ENCODE data around the gene LPAR1.

The LPAR1 gene

DNA sequence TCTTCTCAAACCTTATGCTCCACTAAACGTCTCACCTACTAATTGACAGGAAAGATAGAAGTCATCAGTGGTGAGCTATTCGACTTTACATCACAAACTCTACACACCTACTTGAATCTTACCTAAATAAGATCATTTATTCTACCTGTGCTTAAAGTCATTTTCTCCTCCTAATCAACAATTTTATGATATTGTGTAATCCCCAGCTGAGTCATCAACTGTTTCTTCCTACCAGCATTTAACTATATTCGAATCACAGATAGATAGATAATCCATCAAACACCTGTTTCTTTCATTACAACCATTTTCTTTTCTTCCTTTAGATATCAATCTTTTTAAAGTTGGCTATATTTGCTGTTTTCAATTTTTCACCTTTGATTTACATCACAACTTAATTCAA, 181.5 kb downstream of the LPAR1 start:
- Histone ChIP-seq H3K27me3 (replicated peaks; ENCODE audit: insufficient read depth, low read length) (no peaks in the 10 kb centered on the region), H2AFZ (ENCODE audit: low read length) (no peak overlapping the region)

DNA sequence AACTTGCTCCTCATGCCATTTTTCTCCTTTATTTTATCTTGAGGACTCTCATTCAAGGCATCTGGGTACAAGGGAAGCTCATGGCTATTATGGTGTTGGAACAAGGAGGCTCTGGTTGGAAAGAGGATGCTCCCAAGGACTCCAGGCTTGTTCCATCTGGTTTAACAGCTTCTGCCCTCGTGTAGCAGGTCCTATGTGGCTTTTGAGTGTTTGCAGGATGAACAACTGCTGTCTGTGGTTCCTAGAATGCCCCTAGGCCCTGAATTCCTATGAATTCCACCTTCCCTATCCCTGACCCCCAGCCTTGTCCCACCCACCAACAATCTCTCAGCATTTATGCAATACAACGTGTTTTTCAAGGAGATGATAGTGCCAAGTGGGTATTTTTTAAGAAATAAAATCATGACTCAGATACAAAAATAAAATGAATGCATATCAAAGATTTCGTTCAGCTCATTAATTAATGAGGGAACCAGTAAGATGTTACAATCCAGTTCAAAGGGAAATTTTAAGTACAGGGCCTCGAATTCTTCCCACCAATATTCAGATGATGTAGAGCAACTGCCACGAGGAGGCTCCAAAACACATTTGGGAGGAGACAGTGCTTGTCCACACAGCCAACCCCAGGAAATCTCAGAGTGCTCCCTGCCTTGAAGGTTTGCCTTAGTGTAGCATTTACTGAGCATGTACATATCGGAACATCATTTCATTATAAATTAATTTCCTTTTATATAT, 187.7 kb downstream of the LPAR1 start:
- H3K4me3 ChIP-seq (ENCODE audit: low read length): no peak overlapping the region
- H3K27me3 ChIP-seq (replicated peaks; ENCODE audit: insufficient read depth, low read length): no peaks in the 10 kb centered on the region
- H3K9me2 ChIP-seq (replicated peaks; ENCODE audit: insufficient read depth, low read length): no peaks in the 10 kb centered on the region
- no peak overlapping the region for H3K4me2 ChIP-seq (ENCODE audit: low read depth, low read length)
- no peak for DNase-seq
- H3K9ac ChIP-seq (ENCODE audit: low read length): no peak overlapping the region
- TF ChIP-seq, protein P1, sequence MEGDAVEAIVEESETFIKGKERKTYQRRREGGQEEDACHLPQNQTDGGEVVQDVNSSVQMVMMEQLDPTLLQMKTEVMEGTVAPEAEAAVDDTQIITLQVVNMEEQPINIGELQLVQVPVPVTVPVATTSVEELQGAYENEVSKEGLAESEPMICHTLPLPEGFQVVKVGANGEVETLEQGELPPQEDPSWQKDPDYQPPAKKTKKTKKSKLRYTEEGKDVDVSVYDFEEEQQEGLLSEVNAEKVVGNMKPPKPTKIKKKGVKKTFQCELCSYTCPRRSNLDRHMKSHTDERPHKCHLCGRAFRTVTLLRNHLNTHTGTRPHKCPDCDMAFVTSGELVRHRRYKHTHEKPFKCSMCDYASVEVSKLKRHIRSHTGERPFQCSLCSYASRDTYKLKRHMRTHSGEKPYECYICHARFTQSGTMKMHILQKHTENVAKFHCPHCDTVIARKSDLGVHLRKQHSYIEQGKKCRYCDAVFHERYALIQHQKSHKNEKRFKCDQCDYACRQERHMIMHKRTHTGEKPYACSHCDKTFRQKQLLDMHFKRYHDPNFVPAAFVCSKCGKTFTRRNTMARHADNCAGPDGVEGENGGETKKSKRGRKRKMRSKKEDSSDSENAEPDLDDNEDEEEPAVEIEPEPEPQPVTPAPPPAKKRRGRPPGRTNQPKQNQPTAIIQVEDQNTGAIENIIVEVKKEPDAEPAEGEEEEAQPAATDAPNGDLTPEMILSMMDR (IDR thresholded peaks at IDR 0.05; ENCODE audit: low read length): no peak
- no peak for TF ChIP-seq EZH2 (optimal IDR thresholded peaks at IDR 0.05; ENCODE audit: low read depth, low read length)
- no peak for TF ChIP-seq EZH2phosphoT487 (IDR thresholded peaks at IDR 0.05; ENCODE audit: low read length)
- no peaks in the 10 kb centered on the region for H3K79me2 ChIP-seq (ENCODE audit: low read length)
- H3K9me3 ChIP-seq (replicated peaks; ENCODE audit: insufficient read depth, low read length): peaks cover 2% of the 10 kb centered on the region; the same call in 1 of the 2 replicates
- H3K4me1 ChIP-seq (ENCODE audit: low read length): no peaks in the 10 kb centered on the region
- H4K20me1 ChIP-seq (ENCODE audit: insufficient read depth, low read length): no peaks in the 10 kb centered on the region
- H3K36me3 ChIP-seq (replicated peaks; ENCODE audit: insufficient read depth, low read length): no peaks in the 10 kb centered on the region
- no peak overlapping the region for H2AFZ ChIP-seq (ENCODE audit: low read length)
- H3F3A ChIP-seq (ENCODE audit: insufficient read depth, low read length): no peaks in the 10 kb centered on the region
- no peak overlapping the region for H3K27ac ChIP-seq (ENCODE audit: low read length)

More for the DNA sequence above, 181.5 kb downstream of the LPAR1 start:
- no peak overlapping the region for H3K27ac ChIP-seq (ENCODE audit: low read length)
- H3K79me2 ChIP-seq (ENCODE audit: low read length): no peaks in the 10 kb centered on the region
- no peaks in the 10 kb centered on the region for H3K9me2 ChIP-seq (replicated peaks; ENCODE audit: insufficient read depth, low read length)
- TF ChIP-seq, protein P1 (IDR thresholded peaks at IDR 0.05; ENCODE audit: low read length): no peak
- no peak for TF ChIP-seq EZH2 (optimal IDR thresholded peaks at IDR 0.05; ENCODE audit: low read depth, low read length)
- TF ChIP-seq EZH2phosphoT487 (IDR thresholded peaks at IDR 0.05; ENCODE audit: low read length): no peak
- no peaks in the 10 kb centered on the region for H3F3A ChIP-seq (ENCODE audit: insufficient read depth, low read length)
- no peaks in the 10 kb centered on the region for H3K36me3 ChIP-seq (replicated peaks; ENCODE audit: insufficient read depth, low read length)
- no peak overlapping the region for H3K4me3 ChIP-seq (ENCODE audit: low read length)
- H3K9me3 ChIP-seq (replicated peaks; ENCODE audit: insufficient read depth, low read length): peaks cover 2% of the 10 kb centered on the region; the same call in 1 of the 2 replicates
- H3K4me2 ChIP-seq (ENCODE audit: low read depth, low read length): no peak overlapping the region
- no peak for DNase-seq
- no peak overlapping the region for H3K9ac ChIP-seq (ENCODE audit: low read length)
- H4K20me1 ChIP-seq (ENCODE audit: insufficient read depth, low read length): no peaks in the 10 kb centered on the region
- no peaks in the 10 kb centered on the region for H3K4me1 ChIP-seq (ENCODE audit: low read length)

DNA sequence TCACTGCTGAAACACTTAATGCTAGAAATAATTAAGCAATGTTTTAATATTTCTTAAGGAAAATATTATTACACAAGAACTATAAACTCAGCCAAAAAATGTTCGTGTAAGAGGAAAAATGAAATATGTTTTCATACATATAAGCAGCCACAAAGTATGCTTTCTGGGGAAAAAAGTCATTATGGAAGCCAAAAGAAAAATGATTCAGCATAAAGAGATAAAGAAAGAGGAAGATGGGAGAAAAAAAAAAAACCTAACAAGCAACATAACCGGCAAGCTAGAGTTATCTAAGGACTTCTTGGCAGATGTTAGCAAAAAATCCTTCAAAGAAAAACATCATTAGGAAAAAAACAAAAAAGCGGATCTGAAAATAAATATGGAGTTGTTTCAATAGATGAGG, 190.6 kb downstream of the LPAR1 start:
- Histone ChIP-seq H3K4me1 (ENCODE audit: low read length) (no peaks in the 10 kb centered on the region), H3K79me2 (ENCODE audit: low read length) (no peaks in the 10 kb centered on the region), H3F3A (ENCODE audit: insufficient read depth, low read length) (no peaks in the 10 kb centered on the region), H3K4me2 (ENCODE audit: low read depth, low read length) (no peak overlapping the region), H2AFZ (ENCODE audit: low read length) (no peak overlapping the region), H3K9ac (ENCODE audit: low read length) (no peak overlapping the region), H3K27me3 (replicated peaks; ENCODE audit: insufficient read depth, low read length) (no peaks in the 10 kb centered on the region), H3K27ac (ENCODE audit: low read length) (no peak overlapping the region), H3K9me2 (replicated peaks; ENCODE audit: insufficient read depth, low read length) (no peaks in the 10 kb centered on the region), H3K4me3 (ENCODE audit: low read length) (no peak overlapping the region), H4K20me1 (ENCODE audit: insufficient read depth, low read length) (no peaks in the 10 kb centered on the region), H3K36me3 (replicated peaks; ENCODE audit: insufficient read depth, low read length) (no peaks in the 10 kb centered on the region), H3K9me3 (replicated peaks; ENCODE audit: insufficient read depth, low read length) (no peaks in the 10 kb centered on the region; the same call in 1 of the 2 replicates)
- DNase-seq: no peak
- TF ChIP-seq EZH2 (optimal IDR thresholded peaks at IDR 0.05; ENCODE audit: low read depth, low read length) (no peak), EZH2phosphoT487 (IDR thresholded peaks at IDR 0.05; ENCODE audit: low read length) (no peak)
- TF ChIP-seq, protein P1 (IDR thresholded peaks at IDR 0.05; ENCODE audit: low read length): no peak

Data from MM.1S (cell line).